Colonic mucosa (tissue), 4 donors: ENCODE results near the gene AZGP1. TPM values are rescaled to one million over a fixed set of nuclear protein-coding genes. Genes with fewer than 3 reads are reported as not detected.
"Not testable (repeated sequence)": the region's sequence is repeated elsewhere in the genome, so short reads cannot be mapped to it uniquely, and the experiment has no call there.

Experiments used
- DNase-seq: peaks from one replicate; pipeline ENCODE4 v3.0.0-alpha.2; 2020
- H3K27ac ChIP-seq: fragments of 200-600 bp; one replicate; pipeline ENCODE4 v1.8.0; 2021
- H3K27me3 ChIP-seq: fragments of 200-600 bp; one replicate; pipeline ENCODE4 v1.8.0; 2021
- H3K36me3 ChIP-seq: fragments of 200-600 bp; one replicate; pipeline ENCODE4 v1.8.0; 2021
- H3K4me1 ChIP-seq: fragments of 200-600 bp; one replicate; pipeline ENCODE4 v1.8.0; 2021; ENCODE audit warnings: mild to moderate bottlenecking
- H3K4me3 ChIP-seq: fragments of 200-600 bp; one replicate; pipeline ENCODE4 v1.8.0; 2021
- H3K9ac ChIP-seq, 2 donors: one replicate each; pipeline ENCODE4 v1.7.0; 2013; ENCODE audit warnings: control low read depth in 2 of 2, low read depth in 2 of 2, low read length in 2 of 2
- H3K9me3 ChIP-seq: fragments of 200-600 bp; one replicate; pipeline ENCODE4 v1.8.0; 2021
- CTCF ChIP-seq: fragments of 200-600 bp; IDR thresholded peaks from one replicate; pipeline ENCODE4 v1.8.0; 2022; ENCODE audit warnings: antibody characterized with exemption, mild to moderate bottlenecking
- intact Hi-C: fragments of 100-400 bp; cut with DNase I; formaldehyde crosslinking; loops from one replicate; pipeline ENCODE4 v1.14.1; 2022
- total RNA-seq, 2 donors: library from RNA; stranded (reverse); fragmentation: NEBNext Ultra II Directional in 1 of 2; extraction: Animal tissue kit (Norgen Biotek cat#: 25700) in 1 of 2; gene quantifications; one replicate each; pipeline ENCODE4 v1.2.1, GENCODE V29; 2021
- donor health status: healthy.
- donor health status: DM: no; HTN: no; CAD: no.
- donor health status: DM: no; HTN: no; CAD: no.

AZGP1 gene
- total RNA-seq, 2 donors from 2014 or later: 2.5 to 4.6 TPM

- TF ChIP-seq CTCF: no peak
- Histone ChIP-seq H3K27ac (no peak overlapping the region), H3K36me3 (no peaks in the 10 kb centered on the region), H3K4me3 (no peak overlapping the region), H3K9ac (no peak overlapping the region), H3K27me3 (no peaks in the 10 kb centered on the region), H3K9me3 (no peaks in the 10 kb centered on the region), H3K4me1 (no peaks in the 10 kb centered on the region)
- DNase-seq: no peak
- intact Hi-C loops: loop anchor here (5.0 kb wide), 4 partner anchors 47 to 137 kb away; partner anchors contain the start of gene ZNF3
Measured at GRCh38 chr7:99994819-99995218, 19.0 kb upstream of the AZGP1 start.

GRCh38 chr7:99992330-99993038, 16.7 kb upstream of the AZGP1 start:
- H3K4me3 ChIP-seq: no peak overlapping the region
- H3K9me3 ChIP-seq: no peaks in the 10 kb centered on the region
- H3K36me3 ChIP-seq: no peaks in the 10 kb centered on the region
- H3K27ac ChIP-seq: no peak overlapping the region
- intact Hi-C loops: loop anchor here (5.0 kb wide), 4 partner anchors 50 to 140 kb away; partner anchors contain the start of gene ZNF3
- TF ChIP-seq CTCF: no peak
- no peaks in the 10 kb centered on the region for H3K4me1 ChIP-seq
- no peaks in the 10 kb centered on the region for H3K27me3 ChIP-seq
- H3K9ac ChIP-seq: peak overlapping the region in 1 of 2 donors; percentile 34
- no peak for DNase-seq

- not testable (repeated sequence) for H3K27me3 ChIP-seq, H3K36me3 ChIP-seq, H3K4me1 ChIP-seq, H3K9me3 ChIP-seq, H3K4me3 ChIP-seq, H3K27ac ChIP-seq, H3K9ac ChIP-seq, DNase-seq
- intact Hi-C loops: loop anchor here (5.0 kb wide), 4 partner anchors 51 to 141 kb away; partner anchors contain the start of gene ZNF3
Measured at GRCh38 chr7:99991543-99991942, 15.7 kb upstream of the AZGP1 start.

- no peak overlapping the region for H3K4me3 ChIP-seq
- no peaks in the 10 kb centered on the region for H3K36me3 ChIP-seq
- TF ChIP-seq CTCF: no peak
- DNase-seq: no peak
- H3K9me3 ChIP-seq: no peaks in the 10 kb centered on the region
- intact Hi-C loops: loop anchor here (5.0 kb wide), 4 partner anchors 52 to 142 kb away; partner anchors contain the start of gene ZNF3
- H3K4me1 ChIP-seq: no peaks in the 10 kb centered on the region
- H3K27ac ChIP-seq: no peak overlapping the region
- H3K9ac ChIP-seq: peak overlapping the region in 1 of 2 donors; percentile 8
- no peaks in the 10 kb centered on the region for H3K27me3 ChIP-seq
Measured at GRCh38 chr7:99990460-99990852, 14.6 kb upstream of the AZGP1 start.

- DNase-seq: no peak
- H3K4me3 ChIP-seq: no peak overlapping the region
- no peaks in the 10 kb centered on the region for H3K9me3 ChIP-seq
- H3K9ac ChIP-seq: no peak overlapping the region
- no peak for TF ChIP-seq CTCF
- no peaks in the 10 kb centered on the region for H3K4me1 ChIP-seq
- no peaks in the 10 kb centered on the region for H3K36me3 ChIP-seq
- no peak overlapping the region for H3K27ac ChIP-seq
- intact Hi-C loops: no loop called here
- no peaks in the 10 kb centered on the region for H3K27me3 ChIP-seq
Measured at GRCh38 chr7:99987846-99988245, 12.0 kb upstream of the AZGP1 start.

GRCh38 chr7:99987306-99987705, 11.5 kb upstream of the AZGP1 start:
- H3K4me3 ChIP-seq, H3K9ac ChIP-seq, H3K9me3 ChIP-seq, H3K4me1 ChIP-seq, H3K36me3 ChIP-seq, DNase-seq, H3K27ac ChIP-seq, intact Hi-C loops, H3K27me3 ChIP-seq: not testable (repeated sequence)
